Neutrophil (primary cell): ENCODE measurements around the gene UBE3C.

Source experiments
- H3K27ac ChIP-seq: fragments of 200-600 bp; sonication (generic); 2 replicates; pipeline ENCODE4 v1.5.1; 2016; ENCODE audit warnings: mild to moderate bottlenecking, moderate library complexity
- H3K27me3 ChIP-seq: fragments of 200-600 bp; sonication (generic); 2 replicates; pipeline ENCODE4 v1.6.0; 2016; ENCODE audit warnings: mild to moderate bottlenecking
- H3K36me3 ChIP-seq: fragments of 200-600 bp; sonication (generic); 2 replicates; pipeline ENCODE4 v1.5.1; 2017
- H3K4me1 ChIP-seq, 2 experiments: fragments of 200-600 bp in 1 of 2; sonication (generic) in 1 of 2; 1 replicate in 1 of 2; 2 replicates in 1 of 2; pipeline versions ENCODE4 v1.5.1 to v1.6.1; 2013 to 2016; ENCODE audit warnings: low read depth in 1 of 2, low read length in 1 of 2, mild to moderate bottlenecking in 1 of 2, moderate library complexity in 1 of 2; ENCODE audit not compliant: control insufficient read depth in 1 of 2, insufficient read depth in 1 of 2
- H3K4me3 ChIP-seq, 2 experiments: fragments of 200-600 bp in 1 of 2; sonication (generic) in 1 of 2; 1 replicate in 1 of 2; 2 replicates in 1 of 2; pipeline ENCODE4 v1.5.1; 2013 to 2016; ENCODE audit warnings: low read depth in 1 of 2, low read length in 1 of 2, mild to moderate bottlenecking in 1 of 2, moderate library complexity in 1 of 2
- H3K9me3 ChIP-seq: fragments of 200-600 bp; sonication (generic); 2 replicates; pipeline ENCODE4 v1.5.1; 2016
- CTCF ChIP-seq: fragments of 200-600 bp; sonication (generic); IDR thresholded peaks from 2 replicates; pipeline ENCODE4 v1.5.1; 2016; ENCODE audit warnings: antibody characterized with exemption

The UBE3C gene

GRCh38 chr7:157117796-157118195, 20.9 kb upstream of the UBE3C start:
- Histone ChIP-seq H3K4me1 (no peaks in the 10 kb centered on the region), H3K27me3 (peaks cover 10% of the 10 kb centered on the region), H3K27ac (no peak overlapping the region), H3K9me3 (no peaks in the 10 kb centered on the region), H3K36me3 (no peaks in the 10 kb centered on the region), H3K4me3 (no peak overlapping the region)
- no peak for TF ChIP-seq CTCF

GRCh38 chr7:157120181-157120580, 18.5 kb upstream of the UBE3C start:
- Histone ChIP-seq H3K4me3 (no peak overlapping the region), H3K27me3 (peaks cover 2% of the 10 kb centered on the region), H3K36me3 (no peaks in the 10 kb centered on the region), H3K27ac (no peak overlapping the region), H3K9me3 (no peaks in the 10 kb centered on the region), H3K4me1 (no peaks in the 10 kb centered on the region)
- TF ChIP-seq CTCF = no peak

GRCh38 chr7:157121184-157121715, 17.5 kb upstream of the UBE3C start:
- Histone ChIP-seq H3K27ac (no peak overlapping the region), H3K9me3 (no peaks in the 10 kb centered on the region), H3K4me3 (no peak overlapping the region), H3K4me1 (no peaks in the 10 kb centered on the region), H3K36me3 (no peaks in the 10 kb centered on the region), H3K27me3 (no peaks in the 10 kb centered on the region)
- TF ChIP-seq CTCF = no peak

DNA sequence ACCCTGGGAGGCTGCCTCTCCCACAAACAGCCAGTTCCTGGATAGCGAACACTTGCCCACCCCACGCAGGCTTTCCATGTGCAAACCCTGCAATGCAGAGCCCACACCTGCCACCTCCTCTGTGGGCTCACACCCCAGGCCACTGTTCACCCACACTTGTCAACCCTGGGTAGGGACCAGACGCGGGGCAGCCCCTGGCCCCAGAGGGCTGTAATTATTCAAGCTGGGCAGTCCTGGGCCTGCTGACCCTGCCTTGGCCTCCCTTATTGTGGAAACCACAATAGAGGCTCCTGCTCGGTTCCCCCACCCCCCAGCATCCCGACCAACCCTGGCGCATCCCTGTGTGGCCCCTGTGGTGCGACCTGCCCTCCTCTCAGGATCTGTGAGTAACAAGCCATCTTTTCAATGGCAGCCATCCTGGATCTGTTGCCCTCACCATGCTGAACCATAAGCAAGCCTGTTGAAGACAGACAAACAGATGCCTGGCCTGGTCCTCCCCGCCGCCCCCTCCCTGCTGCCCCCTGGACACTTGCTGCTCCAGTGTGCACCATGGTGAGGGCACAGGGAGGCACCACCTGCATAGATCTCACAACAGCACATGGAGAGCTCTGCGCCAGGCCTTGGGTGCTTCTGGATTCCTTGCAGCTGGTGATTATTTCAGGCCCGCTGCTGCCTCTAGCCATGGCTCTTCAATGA, 15.8 kb upstream of the UBE3C start:
- Histone ChIP-seq H3K9me3 (no peaks in the 10 kb centered on the region), H3K27me3 (no peaks in the 10 kb centered on the region), H3K27ac (no peak overlapping the region), H3K36me3 (no peaks in the 10 kb centered on the region), H3K4me3 (no peak overlapping the region), H3K4me1 (no peaks in the 10 kb centered on the region)
- no peak for TF ChIP-seq CTCF

DNA sequence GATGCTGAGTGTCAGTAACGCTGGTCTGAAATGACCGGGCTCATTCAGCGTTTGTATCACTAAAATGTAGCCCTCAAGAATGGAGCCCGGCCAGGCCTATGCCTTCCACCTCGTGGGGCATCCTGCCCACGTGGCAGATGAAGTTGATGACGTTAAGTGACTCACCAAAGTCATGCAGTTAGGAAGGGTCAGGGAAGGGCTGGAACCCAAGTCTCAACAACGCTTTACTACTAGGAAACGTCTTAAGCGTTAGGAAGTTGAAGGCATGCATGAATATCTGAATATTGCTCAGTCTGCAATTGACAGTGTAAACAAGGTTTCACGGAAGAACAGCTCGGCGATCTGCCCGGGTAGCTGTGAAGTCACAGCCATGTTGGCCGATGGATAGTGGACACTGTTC, 14.0 kb upstream of the UBE3C start:
- no peak overlapping the region for H3K27ac ChIP-seq
- H3K9me3 ChIP-seq = no peaks in the 10 kb centered on the region
- no peak overlapping the region for H3K4me3 ChIP-seq
- no peaks in the 10 kb centered on the region for H3K4me1 ChIP-seq
- TF ChIP-seq CTCF = no peak
- H3K36me3 ChIP-seq = no peaks in the 10 kb centered on the region
- H3K27me3 ChIP-seq = peaks cover 3% of the 10 kb centered on the region
